ENCODE measurements around the gene SMG6.

SMG6 gene

GRCh38 chr17:2068519-2069051 lies 235.0 kb downstream of the SMG6 start:
- 0 out of 2 replicates have a peak, but pooled peaks have one; percentile 30 for TF ChIP-seq ZNF70 (CRISPR knock-in tag; IDR thresholded peaks at IDR 0.05)
- 0 out of 2 replicates have a peak, but pooled peaks have one; percentile 48 for TF ChIP-seq TSHZ2 (CRISPR knock-in tag; IDR thresholded peaks at IDR 0.05)
- TF ChIP-seq BACH2 (CRISPR knock-in tag; IDR thresholded peaks at IDR 0.05; ENCODE audit: borderline replicate concordance), result 0 out of 2 replicates have a peak, but pooled peaks have one; percentile 54
- no peak for TF ChIP-seq CSDC2 (CRISPR knock-in tag; IDR thresholded peaks at IDR 0.05)

GRCh38 chr17:2068031-2068518 lies 235.5 kb downstream of the SMG6 start:
- peak; percentile 40 for ATAC-seq
- TF ChIP-seq ISL1 (CRISPR knock-in tag; IDR thresholded peaks at IDR 0.05) (no peak), ZFP30 (CRISPR knock-in tag; IDR thresholded peaks at IDR 0.05) (no peak)
- TF ChIP-seq, protein P1, sequence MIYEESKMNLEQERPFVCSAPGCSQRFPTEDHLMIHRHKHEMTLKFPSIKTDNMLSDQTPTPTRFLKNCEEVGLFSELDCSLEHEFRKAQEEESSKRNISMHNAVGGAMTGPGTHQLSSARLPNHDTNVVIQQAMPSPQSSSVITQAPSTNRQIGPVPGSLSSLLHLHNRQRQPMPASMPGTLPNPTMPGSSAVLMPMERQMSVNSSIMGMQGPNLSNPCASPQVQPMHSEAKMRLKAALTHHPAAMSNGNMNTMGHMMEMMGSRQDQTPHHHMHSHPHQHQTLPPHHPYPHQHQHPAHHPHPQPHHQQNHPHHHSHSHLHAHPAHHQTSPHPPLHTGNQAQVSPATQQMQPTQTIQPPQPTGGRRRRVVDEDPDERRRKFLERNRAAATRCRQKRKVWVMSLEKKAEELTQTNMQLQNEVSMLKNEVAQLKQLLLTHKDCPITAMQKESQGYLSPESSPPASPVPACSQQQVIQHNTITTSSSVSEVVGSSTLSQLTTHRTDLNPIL (CRISPR knock-in tag; IDR thresholded peaks at IDR 0.05; ENCODE audit: low read depth), result no peak

More at GRCh38 chr17:2068519-2069051, 235.0 kb downstream of the SMG6 start:
- ATAC-seq, result peak; percentile 7; the same call in 2 of the 3 replicates

DNA sequence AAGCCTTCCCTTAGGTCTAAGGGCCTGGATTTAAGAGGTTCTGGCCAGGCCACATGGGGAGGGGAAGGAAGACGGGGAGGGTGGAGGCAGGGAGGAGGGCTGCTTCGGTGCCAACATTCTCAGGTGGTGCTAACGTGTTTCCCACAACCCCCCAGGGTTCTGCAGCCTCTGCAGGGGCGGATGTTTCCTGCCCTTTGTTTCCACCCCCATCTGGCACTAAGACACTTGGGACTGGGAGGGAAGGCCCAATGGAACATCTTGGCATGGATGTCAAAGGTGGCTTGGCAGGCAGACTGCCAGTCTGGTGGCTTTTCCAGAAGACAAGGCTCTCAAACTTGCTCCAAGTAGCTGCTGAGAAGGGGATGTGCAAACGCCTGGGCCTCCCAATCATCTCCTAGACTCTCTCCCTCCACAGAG lies 236.0 kb downstream of the SMG6 start:
- ATAC-seq, result no peak
- no peak for TF ChIP-seq GLIS3 (CRISPR knock-in tag; IDR thresholded peaks at IDR 0.05)
- no peak for TF ChIP-seq ZC3H10 (CRISPR knock-in tag; IDR thresholded peaks at IDR 0.05)
- no peak for TF ChIP-seq TSHZ2 (CRISPR knock-in tag; IDR thresholded peaks at IDR 0.05)
- TF ChIP-seq ZNF70 (CRISPR knock-in tag; IDR thresholded peaks at IDR 0.05), result no peak
- TF ChIP-seq BACH2 (CRISPR knock-in tag; IDR thresholded peaks at IDR 0.05; ENCODE audit: borderline replicate concordance), result no peak
- TF ChIP-seq ZFP3 (CRISPR knock-in tag; IDR thresholded peaks at IDR 0.05), result no peak
- TF ChIP-seq ISL1 (CRISPR knock-in tag; IDR thresholded peaks at IDR 0.05), result no peak
- no peak for TF ChIP-seq RARB (CRISPR knock-in tag; IDR thresholded peaks at IDR 0.05)
- TF ChIP-seq TCF4 (CRISPR knock-in tag; IDR thresholded peaks at IDR 0.05; ENCODE audit: borderline replicate concordance), result no peak
- no peak for TF ChIP-seq ZNF8 (CRISPR knock-in tag; IDR thresholded peaks at IDR 0.05)
- TF ChIP-seq OSR1 (CRISPR knock-in tag; IDR thresholded peaks at IDR 0.05), result no peak
- TF ChIP-seq CSDC2 (CRISPR knock-in tag; IDR thresholded peaks at IDR 0.05), result no peak
- TF ChIP-seq ZFP30 (CRISPR knock-in tag; IDR thresholded peaks at IDR 0.05), result no peak
- no peak for TF ChIP-seq CSRNP3 (CRISPR knock-in tag; IDR thresholded peaks at IDR 0.05)

GRCh38 chr17:2067048-2067561 lies 236.5 kb downstream of the SMG6 start:
- TF ChIP-seq ZC3H10 (CRISPR knock-in tag; IDR thresholded peaks at IDR 0.05) (no peak), GLIS3 (CRISPR knock-in tag; IDR thresholded peaks at IDR 0.05) (no peak), SNAI2 (CRISPR knock-in tag; IDR thresholded peaks at IDR 0.05) (no peak), TOX (CRISPR knock-in tag; IDR thresholded peaks at IDR 0.05; ENCODE audit: borderline replicate concordance) (no peak), POU6F1 (CRISPR knock-in tag; IDR thresholded peaks at IDR 0.05; ENCODE audit: borderline replicate concordance, low read depth) (no peak), ZFP3 (CRISPR knock-in tag; IDR thresholded peaks at IDR 0.05) (no peak), ZNF70 (CRISPR knock-in tag; IDR thresholded peaks at IDR 0.05) (no peak)
- no peak for ATAC-seq
